GM12878 (cell line): ENCODE data around the gene MACROD2. TPM values are rescaled to one million over a fixed set of nuclear protein-coding genes. Genes with fewer than 3 reads are reported as not detected.

Experiments used
- ATAC-seq: fragments of 200-7000 bp; cut with Tn5 transposase; 3 replicates; pipeline ENCODE4 v1.9.1; 2020; ENCODE audit warnings: mild to moderate bottlenecking, moderate library complexity
- BruUV-seq: library from RNA; stranded (reverse); fragments of 400-500 nt; replicated peaks from 2 replicates; lab custom pipeline; 2021; lab: Mats Ljungman, UMichigan
- CTCF ChIA-PET: fragments of 300-600 bp; sonication (Branson Sonifier 250); formaldehyde crosslinking; extraction: SDS; loops from one replicate; lab custom pipeline; 2021; ENCODE audit warnings: inconsistent platforms; lab: Yijun Ruan, JAX
- POLR2A ChIA-PET: fragments of 350-600 bp; formaldehyde crosslinking; extraction: SDS; loops from one replicate; lab custom pipeline; 2021; ENCODE audit warnings: inconsistent platforms; lab: Charles Lee
- RAD21 ChIA-PET: fragments of 300-600 bp; sonication (Branson Sonifier 250); formaldehyde crosslinking; loops from one replicate; lab custom pipeline; 2023; ENCODE audit warnings: antibody characterized with exemption; ENCODE audit not compliant: unreplicated experiment; lab: Charles Lee
- SMC1A ChIA-PET: fragments of 300-600 bp; sonication (Branson Sonifier 250); formaldehyde crosslinking; loops from one replicate; lab custom pipeline; 2023; ENCODE audit not compliant: unreplicated experiment, uncharacterized antibody; lab: Charles Lee
- DNase-seq: peaks from one replicate; pipeline ENCODE4 v3.0.0-alpha.2; 2011; ENCODE audit warnings: low read depth, low spot score
- FAIRE-seq: peaks from 3 replicates; lab custom pipeline; 2011; peaks lifted over from hg19 to GRCh38; lab: Jason Lieb, UNC
- H2AFZ ChIP-seq: 2 replicates; pipeline ENCODE4 v1.6.0; 2011; ENCODE audit warnings: low read depth, low read length, control low read depth; ENCODE audit not compliant: control insufficient read depth
- H3K27ac ChIP-seq: 2 replicates; pipeline ENCODE4 v1.5.1; 2011; ENCODE audit warnings: control low read depth; ENCODE audit not compliant: control insufficient read depth, insufficient read depth
- H3K27me3 ChIP-seq, 2 experiments: replicated peaks in 1 of 2; 2 replicates each; pipeline versions ENCODE4 v1.6.0 to v1.6.1; 2011; ENCODE audit warnings: low read length in 1 of 2; ENCODE audit not compliant: control insufficient read depth in 2 of 2, insufficient read depth in 2 of 2
- H3K36me3 ChIP-seq, 2 experiments: 2 replicates each; pipeline ENCODE4 v1.5.1; 2011; ENCODE audit warnings: low read length in 1 of 2; ENCODE audit not compliant: control insufficient read depth in 2 of 2, insufficient read depth in 2 of 2
- H3K4me1 ChIP-seq: 2 replicates; pipeline ENCODE4 v1.6.1; 2011; ENCODE audit warnings: mild to moderate bottlenecking, low read length, moderate library complexity, mixed read lengths; ENCODE audit not compliant: control insufficient read depth, insufficient read depth
- H3K4me2 ChIP-seq: 2 replicates; pipeline ENCODE4 v1.6.0; 2011; ENCODE audit warnings: control low read depth; ENCODE audit not compliant: control insufficient read depth, insufficient read depth
- H3K4me3 ChIP-seq: fragments of 200-600 bp; sonication (generic); 2 replicates; pipeline ENCODE4 v1.5.1; 2016
- H3K79me2 ChIP-seq: 2 replicates; pipeline ENCODE4 v1.6.0; 2011; ENCODE audit warnings: low read length; ENCODE audit not compliant: control insufficient read depth, insufficient read depth
- H3K9ac ChIP-seq: 2 replicates; pipeline ENCODE4 v1.8.0; 2011; ENCODE audit warnings: low read length, control low read depth, mixed read lengths; ENCODE audit not compliant: control insufficient read depth, insufficient read depth
- H3K9me3 ChIP-seq: replicated peaks from 3 replicates; pipeline ENCODE4 v1.5.1; 2011; ENCODE audit warnings: mild to moderate bottlenecking, low read length; ENCODE audit not compliant: control insufficient read depth, insufficient read depth
- H4K20me1 ChIP-seq: 2 replicates; pipeline ENCODE4 v1.6.0; 2011; ENCODE audit not compliant: control insufficient read depth, insufficient read depth
- ETV6 ChIP-seq, 2 experiments: fragments of 450-650 bp in 1 of 2; IDR thresholded peaks in 1 of 2; conservative IDR thresholded peaks in 1 of 2; 2 replicates each; pipeline ENCODE4 v1.6.1; 2014; ENCODE audit warnings: antibody characterized with exemption in 1 of 2, borderline replicate concordance in 1 of 2, low read depth in 1 of 2, mild to moderate bottlenecking in 1 of 2, moderate library complexity in 1 of 2
- MYC ChIP-seq: IDR thresholded peaks from 2 replicates; pipeline ENCODE4 v1.6.1; 2011; ENCODE audit warnings: mild to moderate bottlenecking, low read length, moderate library complexity, inconsistent platforms; ENCODE audit not compliant: insufficient read depth, insufficient replicate concordance, insufficient read length, severe bottlenecking
- NFYA ChIP-seq: IDR thresholded peaks from 2 replicates; pipeline ENCODE4 v1.6.1; 2011; ENCODE audit warnings: low read depth, mild to moderate bottlenecking, low read length, improper control_type of control experiment, borderline replicate concordance
- POLR2AphosphoS5 ChIP-seq: IDR thresholded peaks from 2 replicates; pipeline ENCODE4 v1.6.1; 2011; ENCODE audit warnings: mild to moderate bottlenecking, low read length, inconsistent platforms
- POU2F2 ChIP-seq: IDR thresholded peaks from 3 replicates; pipeline ENCODE4 v1.6.1; 2011; ENCODE audit warnings: low read depth, mild to moderate bottlenecking, low read length, borderline replicate concordance
- TCF12 ChIP-seq: IDR thresholded peaks from 2 replicates; pipeline ENCODE4 v1.6.1; 2011; ENCODE audit warnings: low read depth, mild to moderate bottlenecking, low read length
- TCF7 ChIP-seq: IDR thresholded peaks from 2 replicates; pipeline ENCODE4 v1.6.1; 2014; ENCODE audit warnings: antibody characterized with exemption, borderline replicate concordance
- WGBS: methylation state at CpG from one replicate; pipeline ENCODE4 v1.1.6; 2016; ENCODE audit warnings: low lambda C conversion rate; ENCODE audit not compliant: insufficient replicate concordance, insufficient coverage; ENCODE audit errors: missing lambda C conversion rate; 5-methylcytosine and 5-hydroxymethylcytosine counted together
- in situ Hi-C: fragments of 300-500 bp; cut with MboI; formaldehyde crosslinking; loops from 9 replicates; pipeline ENCODE4 v1.14.3; 2018; ENCODE audit warnings: mixed read lengths
- intact Hi-C: fragments of 100-400 bp; cut with micrococcal nuclease; formaldehyde crosslinking; loops from one replicate; pipeline ENCODE4 v1.14.2; 2022; ENCODE audit not compliant: unreplicated experiment
- polyA plus RNA-seq, 11 experiments: library from polyadenylated mRNA; depleted of rRNA in 4 of 11; unstranded in 6 of 11; stranded (reverse) in 5 of 11; fragments of >200 nt; fragmentation: Nextera tagmentation in 4 of 11; fragmentation: Illumina TruSeq in 1 of 11; extraction: Ambion mirVana in 4 of 11; extraction: Trizol in 1 of 11; gene quantifications; 1 replicate in 1 of 11; 2 replicates in 10 of 11; pipeline versions ENCODE4 v1.2.1 to v1.2.3, GENCODE V29; 2011 to 2016; ENCODE audit warnings: inconsistent platforms in 2 of 11, missing spikeins in 2 of 11, low read depth in 1 of 11
- total RNA-seq, 4 experiments: library from RNA; depleted of rRNA in 3 of 4; stranded (reverse); fragments of >200 nt in 3 of 4; fragmentation: Illumina TruSeq in 1 of 4; extraction: Trizol in 1 of 4; gene quantifications; 2 replicates each; pipeline versions ENCODE4 v1.2.1 to v1.2.3, GENCODE V29; 2013 to 2021
- TF ChIP-seq, protein P1 (sequence below): fragments of 450-650 bp; IDR thresholded peaks from 2 replicates; pipeline ENCODE4 v1.6.1; 2017; ENCODE audit warnings: borderline replicate concordance
- TF ChIP-seq, protein P2 (sequence below), 3 experiments: IDR thresholded peaks in 2 of 3; conservative IDR thresholded peaks in 1 of 3; 2 replicates each; pipeline ENCODE4 v1.5.1; 2011; ENCODE audit warnings: low read depth in 3 of 3, low read length in 3 of 3, mild to moderate bottlenecking in 3 of 3, control low read depth in 2 of 3, moderate library complexity in 2 of 3, inconsistent platforms in 1 of 3, mixed read lengths in 1 of 3; ENCODE audit not compliant: control insufficient read depth in 2 of 3, insufficient read depth in 1 of 3; ENCODE audit errors: extremely low read depth in 1 of 3
- TF ChIP-seq, protein P3 (sequence below): fragments of 450-650 bp; IDR thresholded peaks from 2 replicates; pipeline ENCODE4 v1.6.1; 2016; ENCODE audit warnings: mild to moderate bottlenecking, moderate library complexity, borderline replicate concordance

Gene MACROD2
- total and polyA plus RNA-seq, 10 of the 15 experiments (the other 5 are each of a cell fraction or from before 2014, with no cell fraction given) = 1.1 to 21.5 (median 2.2) TPM

DNA sequence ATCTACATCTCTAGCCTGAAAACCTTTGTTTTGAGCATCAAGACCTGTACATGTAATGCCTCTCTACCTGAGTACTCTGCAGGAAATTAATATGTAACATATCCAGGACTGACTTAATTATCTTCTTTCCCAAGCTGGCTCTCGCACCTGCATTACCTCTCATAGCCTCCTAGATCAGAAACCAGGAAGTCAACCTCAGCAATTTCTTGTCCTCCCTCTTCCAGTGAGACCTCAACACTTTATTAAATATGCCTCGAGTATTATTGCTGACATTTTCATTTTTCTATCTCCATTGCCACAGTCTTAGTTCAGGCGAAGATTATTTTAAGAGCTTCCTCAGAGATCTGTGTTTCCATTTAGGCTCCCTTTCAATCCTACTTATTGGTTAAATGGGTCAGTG is 69.0 kb downstream of the MACROD2 start (continued):
- TF ChIP-seq, protein P1, sequence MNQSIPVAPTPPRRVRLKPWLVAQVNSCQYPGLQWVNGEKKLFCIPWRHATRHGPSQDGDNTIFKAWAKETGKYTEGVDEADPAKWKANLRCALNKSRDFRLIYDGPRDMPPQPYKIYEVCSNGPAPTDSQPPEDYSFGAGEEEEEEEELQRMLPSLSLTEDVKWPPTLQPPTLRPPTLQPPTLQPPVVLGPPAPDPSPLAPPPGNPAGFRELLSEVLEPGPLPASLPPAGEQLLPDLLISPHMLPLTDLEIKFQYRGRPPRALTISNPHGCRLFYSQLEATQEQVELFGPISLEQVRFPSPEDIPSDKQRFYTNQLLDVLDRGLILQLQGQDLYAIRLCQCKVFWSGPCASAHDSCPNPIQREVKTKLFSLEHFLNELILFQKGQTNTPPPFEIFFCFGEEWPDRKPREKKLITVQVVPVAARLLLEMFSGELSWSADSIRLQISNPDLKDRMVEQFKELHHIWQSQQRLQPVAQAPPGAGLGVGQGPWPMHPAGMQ = no peak
- TF ChIP-seq, protein P2, sequence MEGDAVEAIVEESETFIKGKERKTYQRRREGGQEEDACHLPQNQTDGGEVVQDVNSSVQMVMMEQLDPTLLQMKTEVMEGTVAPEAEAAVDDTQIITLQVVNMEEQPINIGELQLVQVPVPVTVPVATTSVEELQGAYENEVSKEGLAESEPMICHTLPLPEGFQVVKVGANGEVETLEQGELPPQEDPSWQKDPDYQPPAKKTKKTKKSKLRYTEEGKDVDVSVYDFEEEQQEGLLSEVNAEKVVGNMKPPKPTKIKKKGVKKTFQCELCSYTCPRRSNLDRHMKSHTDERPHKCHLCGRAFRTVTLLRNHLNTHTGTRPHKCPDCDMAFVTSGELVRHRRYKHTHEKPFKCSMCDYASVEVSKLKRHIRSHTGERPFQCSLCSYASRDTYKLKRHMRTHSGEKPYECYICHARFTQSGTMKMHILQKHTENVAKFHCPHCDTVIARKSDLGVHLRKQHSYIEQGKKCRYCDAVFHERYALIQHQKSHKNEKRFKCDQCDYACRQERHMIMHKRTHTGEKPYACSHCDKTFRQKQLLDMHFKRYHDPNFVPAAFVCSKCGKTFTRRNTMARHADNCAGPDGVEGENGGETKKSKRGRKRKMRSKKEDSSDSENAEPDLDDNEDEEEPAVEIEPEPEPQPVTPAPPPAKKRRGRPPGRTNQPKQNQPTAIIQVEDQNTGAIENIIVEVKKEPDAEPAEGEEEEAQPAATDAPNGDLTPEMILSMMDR (IDR thresholded peaks at IDR 0.05 in 2 of 3, conservative IDR thresholded peaks at IDR 0.05 in 1 of 3; ENCODE audit: control insufficient read depth in 2 of 3, extremely low read depth in 1 of 3, insufficient read depth in 1 of 3, low read depth in 3 of 3, low read length in 3 of 3) = no peak

DNA sequence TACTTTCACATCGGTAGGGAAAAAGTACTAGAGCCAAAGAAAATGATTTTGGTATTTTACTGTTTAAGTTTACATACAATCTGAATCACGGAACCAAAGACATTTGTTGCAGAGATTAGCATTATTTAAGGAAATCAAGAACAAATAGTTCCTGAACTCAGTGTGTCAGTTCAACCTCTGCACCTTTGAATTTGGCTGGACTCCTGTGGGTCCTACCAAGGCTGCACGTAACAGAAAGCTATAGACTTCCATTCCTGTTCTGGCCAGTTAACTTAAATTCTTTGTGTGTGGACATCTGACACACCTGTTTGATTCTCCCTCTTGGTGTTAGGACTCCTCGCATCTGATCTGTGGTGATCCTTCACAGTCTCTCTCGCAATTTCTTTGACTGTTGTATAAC is 69.6 kb downstream of the MACROD2 start:
- BruUV-seq = no TSS peak
- SMC1A ChIA-PET = interaction anchor here (1.6 kb wide), 1 partner anchor 9 kb away, joined by 3 read pairs; no protein-coding TSS in a partner anchor

More for the DNA sequence above, 69.6 kb downstream of the MACROD2 start:
- H3K27me3 ChIP-seq = peaks cover 1 to 3% of the 10 kb centered on the region in 2 experiments; a peak in 1 of 4 replicates
- no peak overlapping the region for H3K4me3 ChIP-seq
- intact Hi-C loops (no loop called here), in situ Hi-C loops (loop anchor here (5.0 kb wide), 1 partner anchor 243 kb away; no protein-coding TSS in a partner anchor)
- TF ChIP-seq MYC = no peak
- TF ChIP-seq TCF12 = no peak
- no peak for TF ChIP-seq POU2F2
- TF ChIP-seq, protein P3, sequence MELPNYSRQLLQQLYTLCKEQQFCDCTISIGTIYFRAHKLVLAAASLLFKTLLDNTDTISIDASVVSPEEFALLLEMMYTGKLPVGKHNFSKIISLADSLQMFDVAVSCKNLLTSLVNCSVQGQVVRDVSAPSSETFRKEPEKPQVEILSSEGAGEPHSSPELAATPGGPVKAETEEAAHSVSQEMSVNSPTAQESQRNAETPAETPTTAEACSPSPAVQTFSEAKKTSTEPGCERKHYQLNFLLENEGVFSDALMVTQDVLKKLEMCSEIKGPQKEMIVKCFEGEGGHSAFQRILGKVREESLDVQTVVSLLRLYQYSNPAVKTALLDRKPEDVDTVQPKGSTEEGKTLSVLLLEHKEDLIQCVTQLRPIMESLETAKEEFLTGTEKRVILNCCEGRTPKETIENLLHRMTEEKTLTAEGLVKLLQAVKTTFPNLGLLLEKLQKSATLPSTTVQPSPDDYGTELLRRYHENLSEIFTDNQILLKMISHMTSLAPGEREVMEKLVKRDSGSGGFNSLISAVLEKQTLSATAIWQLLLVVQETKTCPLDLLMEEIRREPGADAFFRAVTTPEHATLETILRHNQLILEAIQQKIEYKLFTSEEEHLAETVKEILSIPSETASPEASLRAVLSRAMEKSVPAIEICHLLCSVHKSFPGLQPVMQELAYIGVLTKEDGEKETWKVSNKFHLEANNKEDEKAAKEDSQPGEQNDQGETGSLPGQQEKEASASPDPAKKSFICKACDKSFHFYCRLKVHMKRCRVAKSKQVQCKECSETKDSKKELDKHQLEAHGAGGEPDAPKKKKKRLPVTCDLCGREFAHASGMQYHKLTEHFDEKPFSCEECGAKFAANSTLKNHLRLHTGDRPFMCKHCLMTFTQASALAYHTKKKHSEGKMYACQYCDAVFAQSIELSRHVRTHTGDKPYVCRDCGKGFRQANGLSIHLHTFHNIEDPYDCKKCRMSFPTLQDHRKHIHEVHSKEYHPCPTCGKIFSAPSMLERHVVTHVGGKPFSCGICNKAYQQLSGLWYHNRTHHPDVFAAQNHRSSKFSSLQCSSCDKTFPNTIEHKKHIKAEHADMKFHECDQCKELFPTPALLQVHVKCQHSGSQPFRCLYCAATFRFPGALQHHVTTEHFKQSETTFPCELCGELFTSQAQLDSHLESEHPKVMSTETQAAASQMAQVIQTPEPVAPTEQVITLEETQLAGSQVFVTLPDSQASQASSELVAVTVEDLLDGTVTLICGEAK = no peak
- TF ChIP-seq POLR2AphosphoS5 = no peak
- TF ChIP-seq TCF7 = no peak
- no peak for TF ChIP-seq NFYA
- no peak for TF ChIP-seq ETV6 (conservative IDR thresholded peaks at IDR 0.05 in 1 of 2, IDR thresholded peaks at IDR 0.05 in 1 of 2; ENCODE audit: borderline replicate concordance in 1 of 2, low read depth in 1 of 2)
- H3K9me3 ChIP-seq = no peaks in the 10 kb centered on the region
- H3K9ac ChIP-seq = no peak overlapping the region
- H4K20me1 ChIP-seq = no peaks in the 10 kb centered on the region
- WGBS = 46% methylated on average over 5 of the region's 5 CpGs
- no peaks in the 10 kb centered on the region for H3K36me3 ChIP-seq
- ChIA-PET RAD21 (no interaction called here), POLR2A (no interaction called here), CTCF (no interaction called here)
- no peaks in the 10 kb centered on the region for H3K79me2 ChIP-seq
- FAIRE-seq = no peak
- H3K4me2 ChIP-seq = no peak overlapping the region
- ATAC-seq = no peak
- H3K27ac ChIP-seq = no peak overlapping the region
- DNase-seq = no peak
- no peak overlapping the region for H2AFZ ChIP-seq
- H3K4me1 ChIP-seq = no peaks in the 10 kb centered on the region
